Hepatocyte (in vitro differentiated cells): ENCODE measurements around the gene HECW1. TPM values are rescaled to one million over a fixed set of nuclear protein-coding genes. Genes with fewer than 3 reads are reported as not detected.

Experiments used
- DNase-seq: peaks from one replicate; pipeline ENCODE4 v3.0.0-alpha.2; 2016; ENCODE audit warnings: low spot score
- H2AFZ ChIP-seq: fragments of 200-600 bp; sonication (generic); 2 replicates; pipeline ENCODE4 v1.6.0; 2016; ENCODE audit warnings: antibody characterized with exemption, mild to moderate bottlenecking
- H3K27ac ChIP-seq: fragments of 200-600 bp; sonication (generic); 2 replicates; pipeline ENCODE4 v1.5.1; 2016; ENCODE audit warnings: mild to moderate bottlenecking
- H3K27me3 ChIP-seq: fragments of 200-600 bp; sonication (generic); 2 replicates; pipeline ENCODE4 v1.6.1; 2016
- H3K36me3 ChIP-seq: fragments of 200-600 bp; sonication (generic); replicated peaks from 2 replicates; pipeline ENCODE4 v1.5.1; 2016; ENCODE audit warnings: low read depth; ENCODE audit not compliant: insufficient read depth
- H3K4me1 ChIP-seq: fragments of 200-600 bp; sonication (generic); 2 replicates; pipeline ENCODE4 v1.5.1; 2016; ENCODE audit warnings: mild to moderate bottlenecking, moderate library complexity; ENCODE audit not compliant: insufficient read depth
- H3K4me2 ChIP-seq: fragments of 200-600 bp; sonication (generic); 2 replicates; pipeline ENCODE4 v1.6.0; 2016
- H3K4me3 ChIP-seq: fragments of 200-600 bp; sonication (generic); 2 replicates; pipeline ENCODE4 v1.5.1; 2016; ENCODE audit warnings: mild to moderate bottlenecking
- H3K79me2 ChIP-seq: fragments of 200-600 bp; sonication (generic); 2 replicates; pipeline ENCODE4 v1.6.0; 2017; ENCODE audit warnings: mild to moderate bottlenecking
- H3K9me2 ChIP-seq: fragments of 200-600 bp; sonication (generic); replicated peaks from 2 replicates; pipeline ENCODE4 v1.6.0; 2017; ENCODE audit warnings: mild to moderate bottlenecking; ENCODE audit not compliant: insufficient read depth
- H3K9me3 ChIP-seq: fragments of 200-600 bp; sonication (generic); 2 replicates; pipeline ENCODE4 v1.5.1; 2016; ENCODE audit warnings: low read depth, mild to moderate bottlenecking
- H4K20me1 ChIP-seq: fragments of 200-600 bp; sonication (generic); 2 replicates; pipeline ENCODE4 v1.6.0; 2016; ENCODE audit warnings: mild to moderate bottlenecking; ENCODE audit not compliant: insufficient read depth, poor library complexity, severe bottlenecking
- CTCF ChIP-seq: fragments of 200-600 bp; sonication (generic); IDR thresholded peaks from 2 replicates; pipeline ENCODE4 v1.5.1; 2016; ENCODE audit warnings: antibody characterized with exemption, mild to moderate bottlenecking; ENCODE audit not compliant: poor library complexity
- EZH2 ChIP-seq: fragments of 200-600 bp; sonication (generic); IDR thresholded peaks from 2 replicates; pipeline ENCODE4 v1.6.1; 2016; ENCODE audit warnings: antibody characterized with exemption, mild to moderate bottlenecking, borderline replicate concordance
- EZH2phosphoT487 ChIP-seq: fragments of 200-600 bp; sonication (generic); IDR thresholded peaks from one replicate; pipeline ENCODE4 v1.6.1; 2018; ENCODE audit warnings: antibody characterized with exemption, mild to moderate bottlenecking, low read depth, moderate library complexity; ENCODE audit not compliant: unreplicated experiment, severe bottlenecking
- WGBS: methylation state at CpG from one replicate; pipeline ENCODE4 v1.1.6; 2016; ENCODE audit warnings: low lambda C conversion rate; ENCODE audit errors: missing lambda C conversion rate; 5-methylcytosine and 5-hydroxymethylcytosine counted together
- polyA plus RNA-seq: library from polyadenylated mRNA; unstranded; fragments of >200 nt; fragmentation: Nextera tagmentation; extraction: Ambion mirVana; gene quantifications from 2 replicates; pipeline ENCODE4 v1.2.1, GENCODE V29; 2016
- total RNA-seq: library from RNA; depleted of rRNA; stranded (reverse); fragments of >200 nt; gene quantifications from 2 replicates; pipeline ENCODE4 v1.2.3, GENCODE V29; 2014

The HECW1 gene
- total and polyA plus RNA-seq, 2 experiments from 2014 or later = 1.5 to 7.6 TPM

GRCh38 chr7:43481902-43482678 lies 369.6 kb downstream of the HECW1 start:
- Histone ChIP-seq H3K9me2 (no peaks in the 10 kb centered on the region), H3K27ac (no peak overlapping the region), H3K4me1 (peaks cover 16% of the 10 kb centered on the region), H3K36me3 (no peaks in the 10 kb centered on the region), H3K4me2 (no peak overlapping the region), H2AFZ (no peak overlapping the region), H4K20me1 (no peaks in the 10 kb centered on the region), H3K9me3 (no peaks in the 10 kb centered on the region), H3K4me3 (no peak overlapping the region), H3K27me3 (no peaks in the 10 kb centered on the region), H3K79me2 (no peaks in the 10 kb centered on the region)
- no peak for DNase-seq
- 84% methylated on average over 8 of the region's 8 CpGs for WGBS
- TF ChIP-seq CTCF (no peak), EZH2phosphoT487 (no peak), EZH2 (no peak)

DNA sequence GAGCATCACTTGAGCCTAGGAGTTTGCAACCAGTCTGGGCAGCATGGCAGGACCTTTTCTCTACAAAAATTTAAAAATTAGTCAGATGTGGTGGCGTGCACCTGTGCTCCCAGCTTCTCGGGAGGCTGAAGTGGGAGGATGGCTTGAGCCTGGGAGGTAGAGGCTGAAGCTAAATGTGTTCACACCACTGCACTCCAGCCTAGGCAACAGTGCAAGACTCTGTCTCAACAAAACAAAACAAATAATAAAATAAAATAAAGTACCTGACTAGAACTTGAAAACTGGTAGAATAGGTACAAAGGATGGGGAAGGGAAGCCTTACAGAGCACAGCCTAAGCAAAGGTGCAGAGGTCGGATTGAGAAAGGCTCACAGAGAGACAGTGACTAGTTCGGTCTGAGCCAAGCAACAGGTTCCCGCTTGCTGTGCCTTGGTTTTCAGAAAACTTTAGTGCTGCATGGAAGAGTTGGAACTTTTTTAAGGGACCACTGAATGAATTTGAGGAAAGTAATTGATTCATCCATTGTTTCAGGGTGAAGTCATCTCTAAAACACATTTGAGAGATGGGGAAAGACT lies 370.3 kb downstream of the HECW1 start:
- no peak for TF ChIP-seq CTCF
- Histone ChIP-seq H3K4me1 (peaks cover 17% of the 10 kb centered on the region), H3K9me3 (no peaks in the 10 kb centered on the region), H3K4me3 (no peak overlapping the region), H3K27ac (no peak overlapping the region), H3K9me2 (no peaks in the 10 kb centered on the region), H3K27me3 (no peaks in the 10 kb centered on the region), H4K20me1 (no peaks in the 10 kb centered on the region), H2AFZ (no peak overlapping the region), H3K4me2 (no peak overlapping the region), H3K36me3 (no peaks in the 10 kb centered on the region), H3K79me2 (no peaks in the 10 kb centered on the region)
- 94% methylated on average over 5 of the region's 5 CpGs for WGBS
- no peak for DNase-seq

DNA sequence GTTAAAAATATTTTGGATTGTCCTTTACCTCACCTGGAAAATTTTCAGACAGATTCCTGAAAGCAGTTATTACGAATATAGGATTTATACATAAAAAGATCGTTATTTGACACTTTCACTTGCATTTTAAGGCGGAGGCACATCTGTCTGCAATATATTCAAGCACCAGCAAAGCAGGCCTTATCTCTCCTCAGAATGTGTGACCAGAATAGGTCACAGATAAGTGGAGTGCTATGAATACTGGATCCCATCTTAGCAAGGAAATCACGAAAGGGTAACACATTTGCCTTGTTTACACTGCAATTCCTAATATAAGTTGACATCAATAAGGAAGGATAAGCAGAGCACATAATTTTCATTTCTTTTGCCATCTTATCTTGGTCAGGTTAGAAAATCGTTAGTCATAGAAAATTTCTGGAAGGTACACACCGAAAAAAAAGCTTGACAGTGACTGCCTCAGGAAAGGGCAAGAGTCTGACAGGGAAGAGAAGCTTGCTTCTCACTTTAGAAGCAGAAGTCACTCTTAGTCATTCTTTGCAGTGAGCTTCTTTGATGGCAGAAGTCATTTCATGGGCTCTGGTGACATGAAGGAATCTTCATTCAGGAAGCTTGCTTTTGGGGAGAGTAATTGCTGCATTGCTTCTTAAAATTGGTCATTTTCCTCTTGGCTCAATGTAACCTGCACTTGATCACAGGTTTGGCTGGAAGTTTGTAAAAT lies 372.4 kb downstream of the HECW1 start:
- TF ChIP-seq EZH2phosphoT487 = no peak
- no peak for TF ChIP-seq EZH2
- no peak for TF ChIP-seq CTCF
- no peaks in the 10 kb centered on the region for H3K79me2 ChIP-seq
- no peaks in the 10 kb centered on the region for H3K9me2 ChIP-seq
- peak overlapping the region; percentile 67 for H3K27ac ChIP-seq
- DNase-seq = no peak
- H4K20me1 ChIP-seq = no peaks in the 10 kb centered on the region
- H3K36me3 ChIP-seq = no peaks in the 10 kb centered on the region
- H3K4me1 ChIP-seq = peaks cover 34% of the 10 kb centered on the region
- H3K27me3 ChIP-seq = no peaks in the 10 kb centered on the region
- no peak overlapping the region for H2AFZ ChIP-seq
- H3K4me3 ChIP-seq = no peak overlapping the region
- H3K4me2 ChIP-seq = peak overlapping the region; percentile 52
- H3K9me3 ChIP-seq = no peaks in the 10 kb centered on the region
- 41% methylated on average over 6 of the region's 6 CpGs for WGBS
